SK-N-SH (cell line): ENCODE results near the gene AUTS2. TPM values are rescaled to one million over a fixed set of nuclear protein-coding genes. Genes with fewer than 3 reads are reported as not detected.

Experiments used
- CTCF ChIA-PET: fragments of 300-600, 350-600 bp; formaldehyde crosslinking; extraction: SDS; loops from one replicate; lab custom pipeline; 2021; lab: Yijun Ruan, JAX
- POLR2A ChIA-PET: fragments of 350-600 bp; sonication (Branson Sonifier 250); formaldehyde crosslinking; extraction: SDS; loops from one replicate; lab custom pipeline; 2020; ENCODE audit warnings: antibody characterized with exemption, inconsistent platforms; lab: Yijun Ruan, JAX
- DNase-seq: peaks from one replicate; pipeline ENCODE4 v3.0.0; 2012
- H2AFZ ChIP-seq: fragments of 200-600 bp; sonication (generic); 2 replicates; pipeline ENCODE4 v1.8.1; 2016; ENCODE audit warnings: antibody characterized with exemption, mild to moderate bottlenecking, low read depth
- H3F3A ChIP-seq: fragments of 200-600 bp; sonication (generic); replicated peaks from 2 replicates; pipeline ENCODE3; 2016; ENCODE audit warnings: antibody characterized with exemption, mild to moderate bottlenecking; ENCODE audit not compliant: insufficient read depth
- H3K27ac ChIP-seq, 2 experiments: fragments of 200-500 bp in 1 of 2; fragments of 200-600 bp in 1 of 2; sonication (Bioruptor generic) in 1 of 2; sonication (generic), shearing (Covaris generic) in 1 of 2; 2 replicates each; pipeline versions ENCODE4 v1.5.1 to v1.6.1; 2014 to 2016; ENCODE audit warnings: low read depth in 2 of 2, inconsistent platforms in 1 of 2, low read length in 1 of 2, mild to moderate bottlenecking in 1 of 2, mixed read lengths in 1 of 2
- H3K27me3 ChIP-seq: fragments of 200-600 bp; sonication (generic), shearing (Covaris generic); 2 replicates; pipeline ENCODE4 v1.6.1; 2016; ENCODE audit warnings: mixed run types; ENCODE audit not compliant: insufficient read depth
- H3K36me3 ChIP-seq, 2 experiments: fragments of 200-500 bp in 1 of 2; fragments of 200-600 bp in 1 of 2; sonication (Bioruptor generic) in 1 of 2; sonication (generic) in 1 of 2; replicated peaks in 1 of 2; 2 replicates each; pipeline versions ENCODE3 to v1.5.1; 2014 to 2016; ENCODE audit warnings: low read length in 1 of 2, mild to moderate bottlenecking in 1 of 2; ENCODE audit not compliant: insufficient read depth in 2 of 2, control insufficient read depth in 1 of 2
- H3K4me1 ChIP-seq, 2 experiments: fragments of 200-500 bp in 1 of 2; fragments of 200-600 bp in 1 of 2; sonication (Bioruptor generic) in 1 of 2; sonication (generic), shearing (Covaris generic) in 1 of 2; 2 replicates each; pipeline versions ENCODE4 v1.5.1 to v1.6.1; 2014 to 2016; ENCODE audit warnings: low read depth in 1 of 2, low read length in 1 of 2, mixed run types in 1 of 2; ENCODE audit not compliant: insufficient read depth in 2 of 2, control insufficient read depth in 1 of 2
- H3K4me2 ChIP-seq: fragments of 200-600 bp; sonication (generic), shearing (Covaris generic); 2 replicates; pipeline ENCODE4 v1.6.1; 2017; ENCODE audit warnings: mixed run types
- H3K4me3 ChIP-seq, 2 experiments: fragments of 200-500 bp in 1 of 2; fragments of 200-600 bp in 1 of 2; sonication (Bioruptor generic) in 1 of 2; sonication (generic), shearing (Covaris generic) in 1 of 2; 2 replicates each; pipeline versions ENCODE4 v1.5.1 to v1.8.1; 2014 to 2016; ENCODE audit warnings: low read depth in 2 of 2, inconsistent platforms in 1 of 2, low read length in 1 of 2, mild to moderate bottlenecking in 1 of 2, mixed read lengths in 1 of 2, moderate library complexity in 1 of 2
- H3K79me2 ChIP-seq: fragments of 200-600 bp; sonication (generic); 2 replicates; pipeline ENCODE4 v1.8.1; 2017; ENCODE audit warnings: mild to moderate bottlenecking; ENCODE audit not compliant: insufficient read depth
- H3K9ac ChIP-seq: fragments of 200-600 bp; sonication (generic); 2 replicates; pipeline ENCODE4 v1.6.1; 2017; ENCODE audit warnings: mixed run types
- H3K9me2 ChIP-seq: fragments of 200-600 bp; sonication (generic); 2 replicates; pipeline ENCODE4 v1.6.1; 2017; ENCODE audit warnings: mixed run types
- H3K9me3 ChIP-seq: fragments of 200-600 bp; sonication (generic); 2 replicates; pipeline ENCODE4 v1.6.1; 2017; ENCODE audit warnings: mixed run types, mild to moderate bottlenecking, moderate library complexity
- H4K20me1 ChIP-seq: fragments of 200-600 bp; sonication (generic); 2 replicates; pipeline ENCODE4 v1.6.1; 2017; ENCODE audit warnings: mild to moderate bottlenecking, mixed run types; ENCODE audit not compliant: insufficient read depth
- CHD2 ChIP-seq: fragments of 150-350 bp; IDR thresholded peaks from 2 replicates; pipeline ENCODE4 v1.6.1; 2018; ENCODE audit warnings: low read length; ENCODE audit not compliant: partially characterized antibody
- EP300 ChIP-seq, 2 experiments: IDR thresholded peaks; 2 replicates each; pipeline versions ENCODE4 v1.4.0 to v1.6.1; 2012; ENCODE audit warnings: borderline replicate concordance in 1 of 2, low read depth in 1 of 2, low read length in 1 of 2
- EZH2phosphoT487 ChIP-seq: fragments of 200-600 bp; sonication (generic); IDR thresholded peaks from 2 replicates; pipeline ENCODE4 v1.6.1; 2017; ENCODE audit warnings: low read depth, mixed run types, mild to moderate bottlenecking, antibody characterized with exemption, moderate library complexity, borderline replicate concordance
- FOSL2 ChIP-seq: IDR thresholded peaks from 2 replicates; pipeline ENCODE4 v1.4.0; 2012; ENCODE audit warnings: low read depth, mild to moderate bottlenecking, moderate library complexity, borderline replicate concordance
- GATA2 ChIP-seq: sonication (generic); formaldehyde crosslinking; IDR thresholded peaks from 2 replicates; pipeline ENCODE4 v1.5.0; 2020; ENCODE audit warnings: mild to moderate bottlenecking, missing genetic modification reagents
- JUND ChIP-seq: IDR thresholded peaks from 2 replicates; pipeline ENCODE4 v1.4.0; 2012
- MAX ChIP-seq: IDR thresholded peaks from 2 replicates; pipeline ENCODE4 v1.4.0; 2012; ENCODE audit warnings: low read depth
- MEF2A ChIP-seq: IDR thresholded peaks from 2 replicates; pipeline ENCODE4 v1.4.0; 2012; ENCODE audit warnings: low read depth, borderline replicate concordance
- MXI1 ChIP-seq: IDR thresholded peaks from 2 replicates; pipeline ENCODE4 v1.6.1; 2012; ENCODE audit warnings: mild to moderate bottlenecking, low read depth, low read length, improper control_type of control experiment
- NRF1 ChIP-seq: IDR thresholded peaks from 2 replicates; pipeline ENCODE4 v1.6.1; 2012; ENCODE audit warnings: low read depth, mild to moderate bottlenecking, low read length
- POLR2AphosphoS5 ChIP-seq: IDR thresholded peaks from 2 replicates; pipeline ENCODE4 v1.6.1; 2012; ENCODE audit warnings: low read depth, low read length
- RCOR1 ChIP-seq: fragments of 150-350 bp; IDR thresholded peaks from 2 replicates; pipeline ENCODE4 v1.6.1; 2017; ENCODE audit warnings: antibody characterized with exemption, low read length
- REST ChIP-seq: IDR thresholded peaks from 2 replicates; pipeline ENCODE4 v1.6.1; 2012; ENCODE audit warnings: mild to moderate bottlenecking, low read depth, low read length, moderate library complexity
- RFX5 ChIP-seq: IDR thresholded peaks from 2 replicates; pipeline ENCODE4 v1.6.1; 2012; ENCODE audit warnings: mild to moderate bottlenecking, improper control_type of control experiment, low read length
- RXRA ChIP-seq: IDR thresholded peaks from 2 replicates; pipeline ENCODE4 v1.4.0; 2012; ENCODE audit warnings: low read depth, mild to moderate bottlenecking, borderline replicate concordance
- YY1 ChIP-seq: IDR thresholded peaks from 2 replicates; pipeline ENCODE4 v1.4.0; 2012; ENCODE audit warnings: low read depth, mild to moderate bottlenecking
- WGBS: methylation state at CpG from one replicate; pipeline ENCODE4 v1.1.6; 2017; ENCODE audit warnings: low lambda C conversion rate; 5-methylcytosine and 5-hydroxymethylcytosine counted together
- polyA plus RNA-seq, 3 experiments: library from polyadenylated mRNA; depleted of rRNA; stranded (reverse); fragments of >200 nt; gene quantifications; 2 replicates each; pipeline ENCODE4 v1.2.3, GENCODE V29; 2012
- TF ChIP-seq, protein P1 (sequence below): IDR thresholded peaks from 2 replicates; pipeline ENCODE4; 2012
- TF ChIP-seq, protein P2 (sequence below): IDR thresholded peaks from 2 replicates; pipeline ENCODE4 v1.4.0; 2012; ENCODE audit warnings: low read depth, borderline replicate concordance
- TF ChIP-seq, protein P3 (sequence below): IDR thresholded peaks from 2 replicates; pipeline ENCODE4 v1.4.0; 2012; ENCODE audit warnings: low read depth, borderline replicate concordance

AUTS2 gene
- polyA plus RNA-seq, 1 of the 3 experiments (the other 2 are of a cell fraction): 15.6 TPM

GRCh38 chr7:69843653-69844052, 245.4 kb downstream of the AUTS2 start:
- Histone ChIP-seq H3K27ac (no peak overlapping the region), H3K27me3 (no peaks in the 10 kb centered on the region), H3K4me1 (peaks cover 0 to 23% of the 10 kb centered on the region in 2 experiments; a peak in 2 of 4 replicates), H4K20me1 (peaks cover 6% of the 10 kb centered on the region; the same call in 1 of the 2 replicates), H3K4me2 (no peak overlapping the region), H3K36me3 (no peaks in the 10 kb centered on the region), H3K9ac (no peak overlapping the region), H3F3A (no peaks in the 10 kb centered on the region), H3K79me2 (no peaks in the 10 kb centered on the region), H2AFZ (no peak overlapping the region), H3K9me2 (no peaks in the 10 kb centered on the region), H3K9me3 (no peaks in the 10 kb centered on the region), H3K4me3 (no peak overlapping the region)
- ChIA-PET CTCF (interaction anchor here (0.8 to 1.6 kb wide), 4 partner anchors 9 to 74 kb away, joined by 3 to 4 read pairs (median 3); no protein-coding TSS in a partner anchor), POLR2A (no interaction called here)
- TF ChIP-seq, protein P1, sequence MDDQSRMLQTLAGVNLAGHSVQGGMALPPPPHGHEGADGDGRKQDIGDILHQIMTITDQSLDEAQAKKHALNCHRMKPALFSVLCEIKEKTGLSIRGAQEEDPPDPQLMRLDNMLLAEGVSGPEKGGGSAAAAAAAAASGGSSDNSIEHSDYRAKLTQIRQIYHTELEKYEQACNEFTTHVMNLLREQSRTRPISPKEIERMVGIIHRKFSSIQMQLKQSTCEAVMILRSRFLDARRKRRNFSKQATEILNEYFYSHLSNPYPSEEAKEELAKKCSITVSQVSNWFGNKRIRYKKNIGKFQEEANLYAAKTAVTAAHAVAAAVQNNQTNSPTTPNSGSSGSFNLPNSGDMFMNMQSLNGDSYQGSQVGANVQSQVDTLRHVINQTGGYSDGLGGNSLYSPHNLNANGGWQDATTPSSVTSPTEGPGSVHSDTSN: no peak
- TF ChIP-seq REST (no peak), POLR2AphosphoS5 (no peak), EZH2phosphoT487 (no peak), NRF1 (no peak), YY1 (no peak), RXRA (no peak)
- TF ChIP-seq, protein P2, sequence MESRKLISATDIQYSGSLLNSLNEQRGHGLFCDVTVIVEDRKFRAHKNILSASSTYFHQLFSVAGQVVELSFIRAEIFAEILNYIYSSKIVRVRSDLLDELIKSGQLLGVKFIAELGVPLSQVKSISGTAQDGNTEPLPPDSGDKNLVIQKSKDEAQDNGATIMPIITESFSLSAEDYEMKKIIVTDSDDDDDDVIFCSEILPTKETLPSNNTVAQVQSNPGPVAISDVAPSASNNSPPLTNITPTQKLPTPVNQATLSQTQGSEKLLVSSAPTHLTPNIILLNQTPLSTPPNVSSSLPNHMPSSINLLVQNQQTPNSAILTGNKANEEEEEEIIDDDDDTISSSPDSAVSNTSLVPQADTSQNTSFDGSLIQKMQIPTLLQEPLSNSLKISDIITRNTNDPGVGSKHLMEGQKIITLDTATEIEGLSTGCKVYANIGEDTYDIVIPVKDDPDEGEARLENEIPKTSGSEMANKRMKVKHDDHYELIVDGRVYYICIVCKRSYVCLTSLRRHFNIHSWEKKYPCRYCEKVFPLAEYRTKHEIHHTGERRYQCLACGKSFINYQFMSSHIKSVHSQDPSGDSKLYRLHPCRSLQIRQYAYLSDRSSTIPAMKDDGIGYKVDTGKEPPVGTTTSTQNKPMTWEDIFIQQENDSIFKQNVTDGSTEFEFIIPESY: no peak
- DNase-seq: no peak
- 90% methylated on average over 2 of the region's 2 CpGs for WGBS

GRCh38 chr7:69844264-69844868, 246.1 kb downstream of the AUTS2 start:
- H3K4me1 ChIP-seq: peaks cover 0 to 21% of the 10 kb centered on the region in 2 experiments; a peak in 2 of 4 replicates
- no peaks in the 10 kb centered on the region for H3F3A ChIP-seq
- no peak overlapping the region for H3K4me2 ChIP-seq
- no peaks in the 10 kb centered on the region for H3K27me3 ChIP-seq
- H2AFZ ChIP-seq: no peak overlapping the region
- H3K27ac ChIP-seq: no peak overlapping the region
- H3K9ac ChIP-seq: no peak overlapping the region
- no peaks in the 10 kb centered on the region for H3K9me3 ChIP-seq
- no peak for DNase-seq
- no peaks in the 10 kb centered on the region for H3K9me2 ChIP-seq
- peaks cover 6% of the 10 kb centered on the region; the same call in 1 of the 2 replicates for H4K20me1 ChIP-seq
- POLR2A ChIA-PET: no interaction called here
- 63% methylated on average over 4 of the region's 4 CpGs for WGBS
- H3K36me3 ChIP-seq: no peaks in the 10 kb centered on the region
- no peak overlapping the region for H3K4me3 ChIP-seq
- CTCF ChIA-PET: interaction anchor here (0.8 kb wide), 1 partner anchor 9 kb away, joined by 3 read pairs; no protein-coding TSS in a partner anchor
- H3K79me2 ChIP-seq: no peaks in the 10 kb centered on the region
- TF ChIP-seq GATA2 (CRISPR knock-in tag): no peak
- TF ChIP-seq, protein P3, sequence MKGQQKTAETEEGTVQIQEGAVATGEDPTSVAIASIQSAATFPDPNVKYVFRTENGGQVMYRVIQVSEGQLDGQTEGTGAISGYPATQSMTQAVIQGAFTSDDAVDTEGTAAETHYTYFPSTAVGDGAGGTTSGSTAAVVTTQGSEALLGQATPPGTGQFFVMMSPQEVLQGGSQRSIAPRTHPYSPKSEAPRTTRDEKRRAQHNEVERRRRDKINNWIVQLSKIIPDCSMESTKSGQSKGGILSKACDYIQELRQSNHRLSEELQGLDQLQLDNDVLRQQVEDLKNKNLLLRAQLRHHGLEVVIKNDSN: no peak
- no peak for TF ChIP-seq MXI1
- TF ChIP-seq MEF2A: no peak
- TF ChIP-seq POLR2AphosphoS5: no peak
- no peak for TF ChIP-seq CHD2
- no peak for TF ChIP-seq JUND
- TF ChIP-seq YY1: no peak
- no peak for TF ChIP-seq MAX
- TF ChIP-seq FOSL2: no peak
- TF ChIP-seq EP300 (IDR thresholded peaks at IDR 0.05; ENCODE audit: borderline replicate concordance in 1 of 2, low read depth in 1 of 2, low read length in 1 of 2): no peak
- TF ChIP-seq RCOR1: no peak
- TF ChIP-seq RFX5: no peak
